GM19467 (cell line): ENCODE measurements around the gene ZNF79.
"Not testable (repeated sequence)": the region's sequence is repeated elsewhere in the genome, so short reads cannot be mapped to it uniquely, and the experiment has no call there.

Source experiments
- ATAC-seq: cut with Tn5 transposase; IDR thresholded peaks from one replicate; pipeline ENCODE4 v1.9.1; 2021; ENCODE audit warnings: mild to moderate bottlenecking, moderate library complexity; ENCODE audit not compliant: unreplicated experiment

The ZNF79 gene

DNA sequence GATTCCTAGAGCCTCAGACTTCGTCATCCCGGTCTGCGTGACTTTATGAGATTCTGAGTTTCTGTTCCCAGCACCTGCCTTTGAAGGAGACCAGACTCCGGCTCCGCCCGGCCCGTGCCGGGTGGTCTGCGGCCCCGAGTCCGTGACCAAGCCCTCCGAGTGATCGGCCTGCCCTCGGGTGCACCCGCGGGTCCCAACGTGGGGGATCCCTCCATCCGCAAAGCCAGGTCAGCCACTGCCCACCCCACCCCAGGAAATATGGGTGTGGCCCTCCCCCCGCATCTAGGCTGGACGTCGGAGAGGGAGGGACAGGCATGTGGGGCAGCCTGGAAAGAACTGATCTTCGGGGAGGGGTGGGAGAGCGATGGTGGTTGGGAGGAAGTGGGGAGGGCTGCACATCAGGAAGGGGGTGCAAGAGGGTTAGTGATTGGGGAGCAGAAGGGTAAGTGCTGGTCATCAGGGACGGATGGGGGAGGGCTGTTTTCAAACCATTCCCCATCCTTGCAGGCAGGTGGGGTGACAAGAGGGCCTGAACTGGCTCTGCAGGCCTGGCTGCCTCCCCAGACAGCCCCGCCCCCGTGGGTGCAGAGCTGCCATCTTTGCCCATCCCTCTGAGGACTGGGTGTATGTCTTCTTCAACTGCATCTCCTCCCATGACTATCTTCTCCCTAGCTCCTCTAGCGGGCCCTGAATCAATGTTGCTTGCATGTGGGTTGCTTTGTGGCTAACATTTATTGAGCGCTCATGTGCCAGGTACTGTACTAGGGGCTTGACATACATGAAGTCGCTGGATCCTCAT, 27.9 kb downstream of the ZNF79 start:
- peak; percentile 2 for ATAC-seq

DNA sequence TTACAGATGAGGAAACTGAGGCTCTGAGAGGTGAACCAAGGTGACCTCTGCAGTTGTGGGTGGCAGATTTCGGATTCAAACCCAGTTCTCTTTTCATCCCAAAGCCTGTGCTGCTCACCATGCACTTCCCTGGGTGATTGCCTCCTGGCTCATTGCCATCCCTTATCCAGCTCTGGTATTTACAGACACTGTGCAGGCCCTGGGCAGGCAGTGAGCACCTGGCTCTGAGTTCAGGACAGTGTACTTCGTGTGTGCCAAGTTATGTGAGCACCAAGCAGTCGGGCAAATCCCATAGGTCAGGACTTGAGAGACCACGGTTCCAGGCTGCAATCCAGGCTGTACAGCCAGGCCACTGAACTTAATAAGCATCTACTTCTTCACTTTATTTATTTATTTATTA, 28.5 kb downstream of the ZNF79 start:
- ATAC-seq = no peak

DNA sequence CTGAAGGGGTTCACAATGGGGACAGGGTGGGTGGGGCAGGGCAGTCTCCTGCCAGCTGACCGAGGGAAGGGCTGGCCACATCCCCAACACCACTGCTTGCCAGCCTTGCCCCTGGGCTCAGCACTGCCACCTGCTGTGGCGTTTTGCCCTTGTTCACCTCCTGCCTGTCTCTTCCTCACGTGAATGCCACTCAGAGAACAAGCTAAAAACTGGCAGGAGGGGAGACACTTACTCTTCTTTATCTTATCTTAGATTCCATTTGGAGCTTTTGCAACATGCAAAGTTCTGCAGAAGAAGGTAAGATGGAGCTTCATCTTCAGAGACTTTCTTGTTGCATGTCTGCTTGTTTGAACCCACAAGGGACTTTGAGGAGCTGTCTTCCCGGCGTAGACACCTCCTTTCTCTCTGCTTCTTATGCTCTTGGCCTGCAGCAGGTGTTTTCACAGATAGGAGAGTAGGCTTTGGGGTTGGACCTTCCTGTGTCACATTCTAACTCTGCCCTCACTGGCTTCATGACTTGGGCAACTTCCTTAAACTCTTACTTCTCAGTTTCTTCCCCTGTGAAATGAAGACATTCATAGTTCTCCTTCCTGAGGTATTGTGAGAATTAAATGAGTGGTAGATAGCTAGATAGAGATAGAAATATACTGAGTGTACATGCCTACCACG, 31.3 kb downstream of the ZNF79 start:
- no peak for ATAC-seq

DNA sequence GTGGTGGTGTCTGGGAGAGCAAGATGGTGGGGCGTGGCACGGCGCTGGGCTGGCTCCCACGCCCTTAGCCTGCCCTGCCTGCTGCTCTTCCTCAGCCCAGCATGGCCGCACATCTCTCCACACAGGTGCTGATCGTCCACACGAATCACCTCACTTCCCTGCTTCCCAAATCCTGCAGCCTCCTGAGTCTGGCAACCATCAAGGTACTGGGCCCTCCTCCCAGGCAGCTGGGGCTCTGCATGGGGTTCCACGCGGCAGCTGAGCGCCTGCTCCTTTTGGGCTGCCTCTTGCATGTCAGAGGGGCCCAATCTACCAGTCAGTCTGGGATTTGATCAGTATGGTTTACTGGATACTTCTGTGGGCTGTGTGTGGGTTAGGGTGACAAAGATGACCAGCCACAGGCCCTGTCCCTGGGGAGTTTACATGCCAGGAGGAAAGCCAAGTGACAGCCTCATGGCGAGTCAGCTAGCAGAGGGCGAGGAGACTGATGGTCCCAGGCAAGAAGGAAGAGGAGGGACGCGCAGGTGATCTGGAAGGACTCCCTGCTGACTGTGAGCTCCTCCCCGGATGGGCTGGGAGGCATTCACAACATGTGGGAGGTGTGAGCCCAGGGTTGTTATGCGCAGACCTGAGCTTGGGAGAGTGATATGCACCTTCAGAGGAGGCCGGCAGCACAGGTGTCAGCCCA, 33.2 kb downstream of the ZNF79 start:
- ATAC-seq = no peak

DNA sequence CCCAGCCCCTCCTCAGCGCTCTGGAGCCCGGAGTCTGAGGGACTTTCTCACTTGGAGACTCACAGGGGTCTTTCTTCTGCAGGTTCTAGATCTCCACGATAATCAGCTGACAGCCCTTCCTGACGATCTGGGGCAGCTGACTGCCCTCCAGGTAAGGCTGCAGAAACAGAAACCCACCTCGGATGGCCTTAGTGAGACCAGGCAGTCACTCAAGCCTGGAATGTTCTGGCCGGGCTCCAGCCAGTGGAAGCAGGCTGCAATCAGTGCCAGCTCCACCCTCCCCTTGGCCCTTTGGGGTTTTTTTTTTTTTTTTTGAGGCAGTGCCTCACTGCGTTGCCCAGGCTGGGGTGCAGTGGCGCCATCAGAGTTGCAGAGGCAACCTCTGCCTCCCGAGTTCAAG, 34.7 kb downstream of the ZNF79 start:
- ATAC-seq = no peak

DNA sequence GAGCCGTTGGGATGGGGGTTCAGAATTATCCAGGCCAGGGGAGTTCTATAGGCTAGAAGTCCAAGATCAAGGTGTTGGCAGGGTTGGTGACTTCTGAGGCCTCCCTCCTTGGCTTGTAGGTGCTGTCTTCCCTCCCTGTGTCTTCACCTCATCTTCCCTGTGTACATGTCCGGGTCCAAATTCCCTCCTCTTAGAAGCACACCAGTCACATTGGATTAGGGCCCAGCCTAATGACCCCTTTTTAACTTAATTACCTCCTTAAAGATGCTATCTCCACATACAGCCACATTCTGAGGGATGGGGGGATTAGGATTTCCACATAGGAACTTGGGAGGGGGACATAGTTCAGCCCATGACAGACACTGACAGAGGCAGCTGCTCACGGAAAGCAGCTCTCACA, 39.2 kb downstream of the ZNF79 start:
- no peak for ATAC-seq

DNA sequence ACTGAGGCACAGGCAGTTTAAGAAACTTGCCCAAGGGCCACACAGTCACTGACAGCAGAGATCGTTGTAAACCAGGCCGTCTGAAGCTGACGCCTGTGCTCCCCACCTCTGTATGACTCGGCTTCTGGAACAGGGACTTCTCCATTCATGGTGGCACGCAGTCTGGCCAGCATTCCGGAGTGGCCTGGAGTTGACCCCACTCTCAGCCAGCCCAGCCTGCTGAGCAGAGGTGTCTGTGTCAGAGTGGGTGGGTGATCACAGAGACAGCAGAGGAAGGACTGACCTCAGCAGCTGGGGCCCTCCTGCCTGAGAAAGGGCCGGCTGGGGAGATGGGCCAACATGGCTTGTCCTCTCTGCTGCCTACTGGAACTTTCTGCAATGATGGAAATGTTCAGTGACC, 39.7 kb downstream of the ZNF79 start:
- no peak for ATAC-seq

DNA sequence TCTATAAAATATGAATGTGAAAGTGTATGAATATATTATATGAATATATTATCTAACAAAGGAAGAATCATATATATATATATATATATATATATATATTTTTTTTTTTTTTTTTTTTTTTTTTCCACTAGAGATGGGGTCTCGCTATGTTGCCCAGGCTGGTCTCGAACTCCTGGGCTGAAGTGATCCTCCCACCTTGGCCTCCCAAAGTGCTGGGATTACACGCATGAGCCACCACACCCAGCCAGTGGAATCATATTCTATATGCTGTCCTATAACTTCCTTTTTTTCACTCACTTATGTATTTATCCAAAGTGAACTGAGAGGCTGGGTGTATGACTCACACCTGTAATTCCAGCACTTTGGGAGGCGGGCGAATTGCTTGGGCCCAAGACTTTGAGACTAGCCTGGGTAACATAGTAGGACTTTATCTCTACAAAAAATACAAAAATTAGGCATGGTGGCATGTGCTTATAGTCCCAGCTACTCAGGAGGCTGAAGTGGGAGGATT, 42.3 kb downstream of the ZNF79 start:
- ATAC-seq = not testable (repeated sequence)

DNA sequence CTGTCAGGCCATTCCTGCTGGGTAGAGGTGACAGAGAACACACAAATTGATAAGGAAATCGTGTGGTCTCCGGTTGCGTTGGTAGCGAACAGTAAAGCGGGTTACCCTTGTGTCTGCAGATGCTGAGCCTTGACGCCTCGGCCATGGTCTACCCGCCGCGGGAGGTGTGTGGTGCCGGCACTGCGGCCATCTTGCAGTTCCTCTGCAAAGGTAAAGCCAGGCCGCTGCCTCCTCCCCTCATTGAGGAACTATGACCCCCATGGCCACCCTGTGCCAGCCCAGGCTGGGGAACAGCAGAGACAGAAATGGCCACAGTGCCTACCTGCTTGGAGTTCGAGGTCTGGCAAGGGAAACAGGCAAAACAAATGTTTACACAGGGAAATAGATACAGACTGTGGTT, 43.4 kb downstream of the ZNF79 start:
- ATAC-seq = no peak

DNA sequence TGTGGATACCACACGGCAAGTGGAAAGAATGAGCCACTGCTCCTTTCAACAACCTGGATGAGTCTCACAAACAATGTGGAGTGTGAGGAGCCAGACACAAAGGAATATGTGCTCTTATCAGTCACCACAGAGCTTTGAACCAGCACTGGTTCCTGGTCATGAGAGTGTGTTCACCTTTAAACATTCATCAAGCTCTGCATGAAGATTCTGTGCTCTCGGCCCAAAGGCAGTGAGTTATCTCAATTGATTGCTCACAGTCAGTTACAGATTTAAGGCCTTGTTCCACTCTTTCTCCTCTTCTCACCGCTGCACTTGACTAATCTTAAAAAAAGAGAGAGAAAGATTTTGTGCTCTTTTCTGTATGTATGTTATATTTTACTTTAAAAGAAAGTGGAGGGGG, 46.5 kb downstream of the ZNF79 start:
- no peak for ATAC-seq

DNA sequence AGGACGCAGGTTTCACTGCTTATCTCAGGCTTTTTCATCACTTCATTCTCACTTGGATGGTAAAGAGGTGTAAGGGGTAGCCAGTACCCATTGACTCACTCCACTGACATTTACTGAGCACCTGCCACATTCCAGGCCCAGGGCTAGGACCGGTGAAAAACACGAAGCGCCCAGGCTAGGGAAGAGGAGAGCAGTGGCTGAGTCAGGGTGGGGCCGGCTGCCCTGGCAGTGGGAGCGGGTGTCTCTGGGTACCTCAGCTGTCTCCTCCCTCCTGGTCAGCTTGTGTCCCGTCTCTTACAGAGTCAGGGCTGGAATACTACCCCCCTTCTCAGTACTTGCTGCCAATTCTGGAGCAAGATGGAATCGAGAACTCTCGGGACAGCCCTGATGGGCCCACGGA, 49.3 kb downstream of the ZNF79 start:
- no peak for ATAC-seq

DNA sequence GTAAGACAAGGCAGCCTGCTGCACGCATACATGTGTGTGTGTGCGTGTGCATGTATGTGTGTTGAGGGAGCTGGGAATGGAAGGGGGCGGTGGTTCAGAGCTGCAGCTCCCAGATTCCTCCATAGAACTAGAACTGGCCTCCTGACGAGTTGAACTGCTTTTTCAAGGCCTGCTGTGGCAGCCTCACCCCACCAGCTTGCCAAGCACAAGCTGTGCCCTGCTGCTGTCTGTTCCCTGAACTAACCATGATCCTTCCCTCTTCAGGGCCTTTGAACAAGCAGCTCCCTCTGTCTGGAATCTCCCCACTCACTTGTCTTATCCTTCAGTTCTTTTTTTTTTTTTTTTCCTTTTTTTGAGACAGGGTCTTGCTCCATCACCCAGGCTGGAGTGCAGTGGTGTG, 49.8 kb downstream of the ZNF79 start:
- no peak for ATAC-seq

DNA sequence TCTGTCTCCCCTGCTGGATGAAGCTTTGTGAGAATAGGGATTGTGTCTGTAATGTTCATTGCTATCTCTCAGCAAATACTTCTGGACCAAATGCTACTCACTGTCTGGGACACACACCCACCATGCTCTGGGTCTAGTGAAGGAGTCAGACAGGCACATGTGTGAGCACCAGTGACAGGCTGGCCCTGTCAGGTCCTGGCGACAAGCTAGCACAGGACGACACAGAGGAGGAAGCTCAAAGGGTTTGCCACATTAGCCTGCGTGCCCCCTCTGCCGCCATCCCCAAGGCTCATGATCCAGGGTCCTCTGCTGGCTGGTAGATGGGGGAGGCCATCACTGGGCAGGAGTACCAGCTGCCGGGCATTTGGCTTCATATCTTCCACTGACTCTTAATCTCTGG, 50.4 kb downstream of the ZNF79 start:
- ATAC-seq = no peak

DNA sequence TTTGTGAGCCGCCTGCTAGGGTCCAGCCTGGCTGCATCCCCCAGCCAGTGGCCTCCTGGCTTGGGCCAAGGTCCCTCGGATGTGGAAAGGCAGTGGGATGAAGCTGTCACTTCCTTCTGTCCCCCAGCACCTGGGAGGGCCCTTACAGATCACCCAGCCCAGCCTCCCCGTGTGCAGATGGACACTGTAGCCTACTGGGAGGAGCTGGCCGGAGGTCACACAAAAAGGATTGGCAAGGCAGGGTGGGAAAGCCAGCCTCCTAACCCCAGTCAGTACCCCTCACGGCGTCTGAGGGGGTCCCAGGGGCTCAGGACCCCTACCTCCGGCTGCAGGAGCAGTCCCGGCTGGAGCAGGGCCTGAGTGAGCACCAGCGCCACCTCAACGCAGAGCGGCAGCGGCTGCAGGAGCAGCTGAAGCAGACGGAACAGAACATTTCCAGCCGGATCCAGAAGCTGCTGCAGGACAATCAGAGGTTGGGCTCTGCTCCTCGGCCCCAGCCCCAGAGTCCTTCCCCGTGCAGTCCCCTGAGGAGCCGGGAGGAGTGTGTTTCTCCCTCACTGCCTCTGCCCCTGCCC, 55.4 kb downstream of the ZNF79 start:
- ATAC-seq = no peak

DNA sequence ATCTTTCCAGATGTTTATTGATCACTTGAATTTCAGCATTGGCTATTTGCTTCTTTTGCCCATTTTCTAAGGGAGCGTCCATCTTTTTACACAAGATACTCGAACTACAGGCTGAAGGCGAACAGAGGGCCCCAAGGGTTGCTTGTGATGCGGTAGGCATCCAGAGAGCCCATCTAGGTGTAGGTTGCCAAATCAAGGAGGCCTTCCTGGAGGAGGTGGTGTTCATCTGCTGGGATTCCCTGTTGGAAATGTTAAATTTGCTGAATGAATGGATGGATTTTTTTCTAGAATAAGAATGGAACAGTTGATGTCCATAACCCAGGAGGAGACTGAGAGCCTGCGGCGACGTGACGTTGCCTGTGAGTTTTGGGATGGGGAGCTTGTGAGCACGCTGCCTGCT, 58.5 kb downstream of the ZNF79 start:
- ATAC-seq = no peak

DNA sequence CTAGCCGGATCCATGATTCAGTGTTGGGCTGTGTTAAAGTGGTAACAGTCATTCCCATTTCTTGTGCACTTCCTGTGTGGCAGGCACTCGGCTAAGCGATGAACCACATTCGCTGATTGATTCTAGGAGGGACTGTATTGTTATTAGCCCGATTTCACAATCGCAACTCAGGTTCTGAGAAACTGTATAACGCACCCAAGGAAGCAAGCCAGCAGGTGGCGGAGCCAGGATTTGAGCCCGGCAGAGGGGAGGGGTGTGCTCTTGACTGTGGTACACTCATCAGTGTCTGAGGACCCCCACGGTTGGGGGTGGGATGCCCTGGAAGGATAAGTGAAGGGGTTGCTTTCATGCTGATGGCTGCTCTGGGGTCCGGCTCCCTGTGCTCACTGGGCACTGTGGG, 61.8 kb downstream of the ZNF79 start:
- no peak for ATAC-seq

DNA sequence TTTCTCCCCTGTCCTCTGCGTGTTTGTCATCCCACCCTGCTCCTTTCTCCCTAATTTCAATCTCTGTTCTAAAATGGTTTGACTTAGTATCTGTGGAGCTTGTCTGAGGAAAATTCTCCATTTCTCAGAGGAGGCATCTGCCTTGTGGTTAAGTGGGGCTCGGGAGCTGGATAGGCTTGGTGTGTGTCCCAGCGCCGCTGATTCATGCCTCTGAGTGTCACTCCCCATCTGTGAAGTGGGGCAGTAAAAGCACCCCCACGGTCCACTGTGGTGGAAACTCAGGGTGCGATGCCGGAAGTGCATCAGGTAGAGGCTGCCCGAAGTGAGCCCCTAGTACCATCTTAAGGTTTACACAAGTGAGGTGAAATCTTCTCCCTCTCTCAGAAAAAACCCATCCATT, 64.8 kb downstream of the ZNF79 start:
- ATAC-seq = no peak

DNA sequence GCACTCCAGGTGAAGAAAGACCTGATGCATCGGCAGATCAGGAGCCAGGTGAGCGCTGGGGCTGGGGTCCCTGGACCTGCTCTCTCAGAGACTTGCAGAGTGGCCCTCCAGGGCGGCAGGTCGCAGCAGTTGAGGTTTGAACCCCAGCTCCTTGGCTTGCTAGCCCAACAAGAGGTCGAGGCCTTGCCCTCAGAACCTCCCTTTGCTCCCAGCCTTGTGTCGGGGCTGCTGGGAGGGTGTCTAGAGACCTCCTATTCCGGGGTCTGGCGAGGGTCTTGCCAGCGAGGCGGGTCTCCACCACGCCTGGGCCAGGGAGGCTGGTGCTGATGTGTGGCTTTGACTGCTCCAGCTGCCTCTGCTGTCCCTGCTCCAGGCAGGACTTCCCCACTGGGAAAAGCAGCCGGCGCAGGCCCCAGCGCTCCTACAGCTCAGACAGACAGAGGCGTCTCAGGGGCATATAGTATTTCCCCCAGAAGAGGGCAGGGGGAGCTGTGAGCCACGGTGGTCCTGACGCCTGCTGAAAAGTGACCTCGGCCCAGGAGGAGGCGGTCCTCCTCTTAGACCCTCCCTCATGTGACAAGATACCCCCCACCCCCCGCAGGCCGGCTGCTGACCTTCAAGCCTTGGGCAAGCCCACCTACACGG, 65.4 kb downstream of the ZNF79 start:
- no peak for ATAC-seq

DNA sequence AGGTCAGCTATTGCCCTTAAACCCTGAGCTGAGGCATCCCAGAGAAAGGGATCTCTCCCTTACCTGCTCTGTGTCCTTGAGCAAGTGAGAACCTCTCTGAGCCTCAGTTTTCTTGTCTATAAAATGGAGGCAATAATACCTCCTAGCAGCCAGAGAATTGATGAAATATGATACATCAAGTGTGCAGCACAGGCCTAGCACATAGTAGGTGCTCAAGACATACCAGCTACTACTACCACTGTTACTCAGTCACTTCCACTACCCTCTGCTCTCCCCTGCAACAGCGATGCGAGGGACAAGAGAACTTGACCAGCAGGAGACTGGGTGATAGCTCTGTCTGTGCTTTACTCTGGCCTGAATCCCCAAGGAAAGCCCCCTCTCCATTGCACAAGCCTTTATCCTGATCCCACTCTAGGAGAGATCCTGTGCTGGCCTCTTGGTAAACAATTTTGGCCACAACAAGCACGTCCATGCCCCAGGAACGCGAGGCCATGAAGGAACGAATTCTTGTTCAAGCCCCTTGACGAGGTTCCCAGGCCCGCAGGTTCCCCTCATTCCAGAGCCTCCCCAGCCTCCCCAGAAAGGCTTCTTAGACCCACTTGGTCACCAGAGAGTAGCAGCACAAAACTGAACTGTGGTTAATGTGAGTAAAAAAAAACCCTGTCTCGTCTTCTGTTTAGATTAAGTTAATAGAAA, 66.5 kb downstream of the ZNF79 start:
- ATAC-seq = no peak

DNA sequence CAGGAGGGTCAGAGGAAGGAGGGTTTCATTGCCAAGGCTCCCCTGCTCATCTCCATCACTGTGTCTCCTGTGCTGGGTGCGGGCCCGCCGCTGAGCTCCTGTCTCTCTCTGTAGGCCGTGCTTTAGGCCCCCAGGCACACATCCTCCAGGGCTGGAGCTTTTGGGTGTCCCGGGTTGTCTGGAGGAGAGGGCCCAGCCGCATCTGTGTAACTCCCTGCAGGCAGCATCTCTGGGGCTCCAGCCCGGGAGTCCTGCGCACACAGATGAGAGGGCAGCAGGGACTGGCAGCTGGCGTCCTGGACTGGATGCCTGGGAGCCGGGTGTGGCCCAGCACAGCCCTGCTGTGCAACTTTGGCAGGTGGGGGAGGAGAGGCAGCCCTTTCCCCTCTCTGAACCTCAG, 67.3 kb downstream of the ZNF79 start:
- ATAC-seq = no peak
